ENCODE measurements around the gene MGMT.

DNA sequence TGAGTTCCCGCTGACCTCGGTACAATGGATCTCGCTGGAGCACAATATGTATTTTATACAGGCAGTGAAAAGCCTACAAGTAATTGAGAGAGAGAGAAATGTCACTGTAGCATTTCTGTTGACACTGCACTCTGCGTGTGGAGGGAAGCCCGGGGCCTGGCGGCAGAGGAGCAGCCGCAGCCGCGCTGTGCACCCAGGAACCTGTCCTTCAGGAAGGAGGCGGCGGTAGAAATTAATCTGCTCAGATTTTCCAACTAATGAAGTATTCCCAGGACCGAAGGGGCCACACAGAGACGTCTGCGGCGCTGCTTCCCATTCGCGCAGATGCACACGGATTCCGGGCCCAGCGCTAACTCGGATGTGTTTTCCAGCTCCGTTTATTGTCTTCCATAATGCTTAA lies 327.0 kb downstream of the MGMT start:
- TF ChIP-seq, protein P1, sequence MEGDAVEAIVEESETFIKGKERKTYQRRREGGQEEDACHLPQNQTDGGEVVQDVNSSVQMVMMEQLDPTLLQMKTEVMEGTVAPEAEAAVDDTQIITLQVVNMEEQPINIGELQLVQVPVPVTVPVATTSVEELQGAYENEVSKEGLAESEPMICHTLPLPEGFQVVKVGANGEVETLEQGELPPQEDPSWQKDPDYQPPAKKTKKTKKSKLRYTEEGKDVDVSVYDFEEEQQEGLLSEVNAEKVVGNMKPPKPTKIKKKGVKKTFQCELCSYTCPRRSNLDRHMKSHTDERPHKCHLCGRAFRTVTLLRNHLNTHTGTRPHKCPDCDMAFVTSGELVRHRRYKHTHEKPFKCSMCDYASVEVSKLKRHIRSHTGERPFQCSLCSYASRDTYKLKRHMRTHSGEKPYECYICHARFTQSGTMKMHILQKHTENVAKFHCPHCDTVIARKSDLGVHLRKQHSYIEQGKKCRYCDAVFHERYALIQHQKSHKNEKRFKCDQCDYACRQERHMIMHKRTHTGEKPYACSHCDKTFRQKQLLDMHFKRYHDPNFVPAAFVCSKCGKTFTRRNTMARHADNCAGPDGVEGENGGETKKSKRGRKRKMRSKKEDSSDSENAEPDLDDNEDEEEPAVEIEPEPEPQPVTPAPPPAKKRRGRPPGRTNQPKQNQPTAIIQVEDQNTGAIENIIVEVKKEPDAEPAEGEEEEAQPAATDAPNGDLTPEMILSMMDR (IDR thresholded peaks at IDR 0.05) = no peak
- no peak for TF ChIP-seq POLR2A (IDR thresholded peaks at IDR 0.05; ENCODE audit: low read depth)
- TF ChIP-seq POLR2AphosphoS5 (IDR thresholded peaks at IDR 0.05) = no peak
- TF ChIP-seq EP300 (IDR thresholded peaks at IDR 0.05) = no peak
